HG03095 (cell line): ENCODE measurements around the gene GOPC.
"Not testable (repeated sequence)": the region's sequence is repeated elsewhere in the genome, so short reads cannot be mapped to it uniquely, and the experiment has no call there.

Experiments used
- ATAC-seq: cut with Tn5 transposase; IDR thresholded peaks from one replicate; pipeline ENCODE4 v1.9.1; 2021; ENCODE audit warnings: moderate library complexity; ENCODE audit not compliant: unreplicated experiment

The GOPC gene

GRCh38 chr6:117602151-117602898 is at the start of gene GOPC:
TSS of gene GOPC (minus strand) at chr6:117602511. CDS start at chr6:117602288, 223 bp downstream.
- peak; percentile 89 for ATAC-seq

- ATAC-seq: not testable (repeated sequence)
Measured at GRCh38 chr6:117651984-117652383, 49.7 kb upstream of the GOPC start.

- ATAC-seq: no peak
Measured at GRCh38 chr6:117642976-117643375, 40.7 kb upstream of the GOPC start.

GRCh38 chr6:117637770-117638169 is 35.5 kb upstream of the GOPC start:
- no peak for ATAC-seq

- no peak for ATAC-seq
Measured at GRCh38 chr6:117629119-117629660, 26.9 kb upstream of the GOPC start.

GRCh38 chr6:117627533-117627932 is 25.2 kb upstream of the GOPC start:
- ATAC-seq: no peak

- ATAC-seq: no peak
Measured at GRCh38 chr6:117624869-117625481, 22.7 kb upstream of the GOPC start.

GRCh38 chr6:117619178-117619577 is 16.9 kb upstream of the GOPC start:
- ATAC-seq: no peak

GRCh38 chr6:117617210-117618035 is 15.1 kb upstream of the GOPC start:
- no peak for ATAC-seq

GRCh38 chr6:117616391-117617209 is 14.3 kb upstream of the GOPC start:
- no peak for ATAC-seq

- ATAC-seq: no peak
Measured at GRCh38 chr6:117615750-117616390, 13.6 kb upstream of the GOPC start.

GRCh38 chr6:117613920-117614560 is 11.7 kb upstream of the GOPC start:
- no peak for ATAC-seq

GRCh38 chr6:117607511-117607910 is 5.2 kb upstream of the GOPC start:
- ATAC-seq: no peak

GRCh38 chr6:117605169-117605826 is 3.0 kb upstream of the GOPC start:
- peak; percentile 40 for ATAC-seq

GRCh38 chr6:117603821-117604220 is 1.5 kb upstream of the GOPC start:
- ATAC-seq: no peak

GRCh38 chr6:117602899-117603588 is 733 bp upstream of the GOPC start:
- ATAC-seq: no peak

GRCh38 chr6:117601811-117602150 is 530 bp downstream of the GOPC start:
- peak; percentile 2 for ATAC-seq

- no peak for ATAC-seq
Measured at GRCh38 chr6:117600008-117600743, 2.1 kb downstream of the GOPC start.
